B cell (primary cell): Measurements from ENCODE around the gene SNX32.

ENCODE experiments used
- CTCF ChIP-seq: fragments of 200-600 bp; IDR thresholded peaks from one replicate; pipeline ENCODE4 v1.8.0; 2022; ENCODE audit warnings: antibody characterized with exemption, mild to moderate bottlenecking
- EZH2 ChIP-seq: IDR thresholded peaks from 2 replicates; pipeline ENCODE4 v1.6.1; 2012; ENCODE audit warnings: borderline replicate concordance, low read depth, mild to moderate bottlenecking, moderate library complexity, low read length; ENCODE audit not compliant: insufficient read depth, poor library complexity, severe bottlenecking

- TF ChIP-seq CTCF (no peak), EZH2 (no peak)
These were observed 43.5 kb upstream of the SNX32 start for GRCh38 chr11:65790104-65790901.
